IMR-90 (cell line): ENCODE data around the gene RDH13. TPM values are rescaled to one million over a fixed set of nuclear protein-coding genes. Genes with fewer than 3 reads are reported as not detected.

ENCODE experiments used
- ATAC-seq: fragments of 200-7000 bp; cut with Tn5 transposase; 2 replicates; pipeline ENCODE4 v1.9.1; 2020; ENCODE audit warnings: low read depth, mild to moderate bottlenecking, moderate library complexity
- BruUV-seq: library from RNA; stranded (reverse); fragments of 400-500 nt; replicated peaks from 2 replicates; lab custom pipeline; 2021; lab: Mats Ljungman, UMichigan
- CTCF ChIA-PET: fragments of 300-600 bp; formaldehyde crosslinking; extraction: SDS; loops from one replicate; lab custom pipeline; 2021; ENCODE audit warnings: antibody characterized with exemption; lab: Yijun Ruan, JAX
- POLR2A ChIA-PET: fragments of 300-600 bp; sonication (Branson Sonifier 250); formaldehyde crosslinking; loops from one replicate; lab custom pipeline; 2022; ENCODE audit warnings: antibody characterized with exemption; ENCODE audit not compliant: unreplicated experiment; lab: Charles Lee
- DNase-seq: peaks from one replicate; pipeline ENCODE4 v3.0.0; 2013
- H2AFZ ChIP-seq: replicated peaks from 2 replicates; pipeline ENCODE3; 2013; ENCODE audit warnings: low read length, mild to moderate bottlenecking; ENCODE audit not compliant: poor library complexity
- H2AK5ac ChIP-seq: 2 replicates; pipeline ENCODE4 v1.6.1; 2013; ENCODE audit warnings: low read depth, low read length, inconsistent platforms
- H2AK9ac ChIP-seq: replicated peaks from 2 replicates; pipeline ENCODE3; 2013; ENCODE audit warnings: mild to moderate bottlenecking, low read depth, low read length, moderate library complexity; ENCODE audit not compliant: poor library complexity
- H2BK120ac ChIP-seq: 2 replicates; pipeline ENCODE4 v1.6.1; 2013; ENCODE audit warnings: low read depth, low read length, inconsistent platforms
- H2BK15ac ChIP-seq: 3 replicates; pipeline ENCODE4 v1.6.1; 2013; ENCODE audit warnings: low read depth, low read length, inconsistent platforms
- H2BK20ac ChIP-seq: 2 replicates; pipeline ENCODE4 v1.6.1; 2013; ENCODE audit warnings: low read depth, mild to moderate bottlenecking, inconsistent platforms, low read length, moderate library complexity
- H2BK5ac ChIP-seq: 2 replicates; pipeline ENCODE4 v1.6.1; 2013; ENCODE audit warnings: mild to moderate bottlenecking, low read depth, low read length, inconsistent platforms; ENCODE audit not compliant: poor library complexity, severe bottlenecking
- H3K14ac ChIP-seq: replicated peaks from 2 replicates; pipeline ENCODE4 v1.6.1; 2013; ENCODE audit warnings: low read depth, low read length, inconsistent platforms
- H3K18ac ChIP-seq: 2 replicates; pipeline ENCODE4 v1.6.1; 2013; ENCODE audit warnings: low read depth, low read length, control low read depth
- H3K23ac ChIP-seq: 2 replicates; pipeline ENCODE4 v1.6.1; 2013; ENCODE audit warnings: low read depth, low read length, inconsistent platforms
- H3K27ac ChIP-seq: 2 replicates; pipeline ENCODE4 v1.5.1; 2013; ENCODE audit warnings: mild to moderate bottlenecking, control low read depth, low read length; ENCODE audit not compliant: insufficient read depth
- H3K27me3 ChIP-seq: 2 replicates; pipeline ENCODE4 v1.6.1; 2013; ENCODE audit warnings: low read length; ENCODE audit not compliant: control insufficient read depth, insufficient read depth
- H3K36me3 ChIP-seq: 2 replicates; pipeline ENCODE4 v1.6.1; 2013; ENCODE audit warnings: low read length, mixed read lengths; ENCODE audit not compliant: control insufficient read depth, insufficient read depth
- H3K4ac ChIP-seq: 2 replicates; pipeline ENCODE4 v1.6.1; 2013; ENCODE audit warnings: low read depth, low read length, inconsistent platforms
- H3K4me1 ChIP-seq: 2 replicates; pipeline ENCODE4 v1.6.1; 2013; ENCODE audit warnings: low read length, mixed read lengths; ENCODE audit not compliant: control insufficient read depth, insufficient read depth
- H3K4me2 ChIP-seq: 2 replicates; pipeline ENCODE4 v1.6.1; 2013; ENCODE audit warnings: low read depth, mild to moderate bottlenecking, control low read depth, low read length, moderate library complexity
- H3K4me3 ChIP-seq: 2 replicates; pipeline ENCODE4 v1.5.1; 2013; ENCODE audit warnings: low read depth, mild to moderate bottlenecking, control low read depth, low read length, moderate library complexity; ENCODE audit not compliant: insufficient read depth
- H3K56ac ChIP-seq: 2 replicates; pipeline ENCODE4 v1.6.1; 2013; ENCODE audit warnings: low read length, inconsistent platforms; ENCODE audit not compliant: insufficient read depth; ENCODE audit errors: extremely low read depth
- H3K79me1 ChIP-seq, 2 experiments: 2 replicates each; pipeline ENCODE4 v1.6.1; 2013; ENCODE audit warnings: low read length in 2 of 2, inconsistent platforms in 1 of 2, low read depth in 1 of 2
- H3K9ac ChIP-seq: 2 replicates; pipeline ENCODE4 v1.6.1; 2013; ENCODE audit warnings: low read depth, low read length, control low read depth
- H3K9me1 ChIP-seq: 2 replicates; pipeline ENCODE4 v1.6.1; 2013; ENCODE audit warnings: low read length, inconsistent platforms; ENCODE audit not compliant: insufficient read depth
- H3K9me3 ChIP-seq: 2 replicates; pipeline ENCODE4 v1.6.1; 2013; ENCODE audit warnings: low read length; ENCODE audit not compliant: control insufficient read depth, insufficient read depth
- H4K20me1 ChIP-seq: 2 replicates; pipeline ENCODE4 v1.6.1; 2013; ENCODE audit warnings: low read length, inconsistent platforms; ENCODE audit not compliant: insufficient read depth
- H4K5ac ChIP-seq: 2 replicates; pipeline ENCODE4 v1.6.1; 2013; ENCODE audit warnings: mild to moderate bottlenecking, low read depth, low read length, control low read depth
- H4K8ac ChIP-seq, 2 experiments: 2 replicates each; pipeline ENCODE4 v1.6.1; 2013; ENCODE audit warnings: low read depth in 2 of 2, low read length in 2 of 2, control low read depth in 1 of 2, inconsistent platforms in 1 of 2
- H4K91ac ChIP-seq: 2 replicates; pipeline ENCODE4 v1.6.1; 2013; ENCODE audit warnings: low read depth, low read length, inconsistent platforms; ENCODE audit not compliant: insufficient read depth
- BHLHE40 ChIP-seq: fragments of 150-350 bp; IDR thresholded peaks from 2 replicates; pipeline ENCODE4 v1.6.1; 2016; ENCODE audit warnings: mild to moderate bottlenecking, low read depth, low read length
- CEBPB ChIP-seq: IDR thresholded peaks from 2 replicates; pipeline ENCODE4 v1.6.1; 2012; ENCODE audit warnings: low read depth, low read length, improper control_type of control experiment
- CHD1 ChIP-seq: IDR thresholded peaks from 2 replicates; pipeline ENCODE4 v1.6.1; 2012; ENCODE audit warnings: low read depth, low read length, improper control_type of control experiment
- ELK1 ChIP-seq: fragments of 150-350 bp; IDR thresholded peaks from 2 replicates; pipeline ENCODE4 v1.6.1; 2016; ENCODE audit warnings: low read depth, mild to moderate bottlenecking, low read length, moderate library complexity, borderline replicate concordance
- FOS ChIP-seq: fragments of 150-350 bp; IDR thresholded peaks from 2 replicates; pipeline ENCODE4 v1.6.1; 2016; ENCODE audit warnings: low read depth, low read length
- MAFK ChIP-seq: IDR thresholded peaks from 2 replicates; pipeline ENCODE4 v1.6.1; 2012; ENCODE audit warnings: low read depth, low read length, improper control_type of control experiment
- MAZ ChIP-seq: IDR thresholded peaks from 2 replicates; pipeline ENCODE4 v1.6.1; 2012; ENCODE audit warnings: low read depth, mild to moderate bottlenecking, low read length, improper control_type of control experiment, moderate library complexity, borderline replicate concordance
- MXI1 ChIP-seq: IDR thresholded peaks from 2 replicates; pipeline ENCODE4 v1.6.1; 2012; ENCODE audit warnings: low read depth, mild to moderate bottlenecking, low read length, moderate library complexity, borderline replicate concordance
- NFE2L2 ChIP-seq: fragments of 150-350 bp; IDR thresholded peaks from 2 replicates; pipeline ENCODE4 v1.6.1; 2016; ENCODE audit warnings: low read depth, mild to moderate bottlenecking, low read length
- POLR2A ChIP-seq: IDR thresholded peaks from 2 replicates; pipeline ENCODE4 v1.6.1; 2012; ENCODE audit warnings: mild to moderate bottlenecking, low read depth, low read length
- RAD21 ChIP-seq: IDR thresholded peaks from 2 replicates; pipeline ENCODE4 v1.6.1; 2012; ENCODE audit warnings: low read length, improper control_type of control experiment
- RCOR1 ChIP-seq: IDR thresholded peaks from 2 replicates; pipeline ENCODE4 v1.6.1; 2012; ENCODE audit warnings: mild to moderate bottlenecking, low read length, improper control_type of control experiment; ENCODE audit not compliant: insufficient replicate concordance
- RFX5 ChIP-seq: IDR thresholded peaks from 2 replicates; pipeline ENCODE4 v1.8.0; 2012; ENCODE audit warnings: low read depth, mild to moderate bottlenecking, low read length, moderate library complexity
- SMC3 ChIP-seq: fragments of 150-350 bp; IDR thresholded peaks from 2 replicates; pipeline ENCODE4 v1.6.1; 2016; ENCODE audit warnings: low read depth, mild to moderate bottlenecking, antibody characterized with exemption, low read length, moderate library complexity
- WGBS, 2 experiments: methylation state at CpG; one replicate each; pipeline versions ENCODE4 v1.1.5 to v1.1.7; 2013; ENCODE audit warnings: missing lambda C conversion rate in 2 of 2; ENCODE audit not compliant: insufficient read length in 1 of 2; ENCODE audit errors: extremely low coverage in 2 of 2; 5-methylcytosine and 5-hydroxymethylcytosine counted together
- dilution Hi-C: fragments of 300-500 bp; cut with HindIII; formaldehyde crosslinking; loops from one replicate; pipeline ENCODE4 v1.14.3; 2018; ENCODE audit warnings: low sequenced_read_pairs; ENCODE audit not compliant: unreplicated experiment
- in situ Hi-C: fragments of 300-500 bp; cut with MboI; formaldehyde crosslinking; loops from 3 replicates; pipeline ENCODE4 v1.14.3; 2019; ENCODE audit warnings: low sequenced_read_pairs, inconsistent platforms, mixed read lengths
- intact Hi-C: fragments of 100-400 bp; cut with micrococcal nuclease; formaldehyde crosslinking; loops from 2 replicates; pipeline ENCODE4 v1.10.0; 2022
- polyA plus RNA-seq, 3 experiments: library from polyadenylated mRNA; depleted of rRNA; stranded (reverse); fragments of >200 nt; gene quantifications; 2 replicates each; pipeline ENCODE4 v1.2.3, GENCODE V29; 2012; ENCODE audit warnings: low replicate concordance in 1 of 3
- total RNA-seq: library from RNA; depleted of rRNA; stranded (reverse); fragments of >200 nt; gene quantifications from 2 replicates; pipeline ENCODE4 v1.2.3, GENCODE V29; 2012
- TF ChIP-seq, protein P1 (sequence below): conservative IDR thresholded peaks from 2 replicates; pipeline ENCODE4 v1.5.1; 2012; ENCODE audit warnings: mild to moderate bottlenecking, low read depth, low read length, improper control_type of control experiment
- TF ChIP-seq, protein P2 (sequence below): fragments of 150-350 bp; IDR thresholded peaks from 2 replicates; pipeline ENCODE4 v1.6.1; 2017; ENCODE audit warnings: mild to moderate bottlenecking, antibody characterized with exemption, low read length, low read depth

RDH13 gene
- total and polyA plus RNA-seq, 2 of the 4 experiments (the other 2 are of a cell fraction) = 7.5 to 7.8 TPM

GRCh38 chr19:55063492-55063843 lies 520 bp upstream of the RDH13 start:
- intact Hi-C loops = loop anchor here (10.0 kb wide), 1 partner anchor 589 kb away; the partner anchor contains the start of gene CDC42EP5

More at GRCh38 chr19:55063492-55063843, 520 bp upstream of the RDH13 start:
- ChIA-PET CTCF (no interaction called here), POLR2A (no interaction called here)
- H3K18ac ChIP-seq = no peak overlapping the region
- H2AFZ ChIP-seq = peak overlapping the region; percentile 0
- ATAC-seq = no peak
- H3K79me1 ChIP-seq = peaks cover 0 to 9% of the 10 kb centered on the region in 2 experiments; a peak in 2 of 4 replicates
- peak overlapping the region; percentile 56; the same call in 1 of the 2 replicates for H3K4me2 ChIP-seq
- H3K4me1 ChIP-seq = 0 out of 2 replicates have a peak, but pooled peaks cover 2% of the 10 kb centered on the region
- H3K27me3 ChIP-seq = peaks cover 10% of the 10 kb centered on the region
- no peak overlapping the region for H3K9ac ChIP-seq
- H3K27ac ChIP-seq = no peak overlapping the region
- no peak for DNase-seq
- TF ChIP-seq MAFK (no peak), RAD21 (no peak), SMC3 (no peak), ELK1 (no peak), NFE2L2 (no peak), FOS (no peak), MXI1 (no peak), CHD1 (no peak), CEBPB (no peak), RFX5 (no peak), MAZ (no peak), RCOR1 (no peak), POLR2A (no peak), BHLHE40 (no peak)
- TF ChIP-seq, protein P1, sequence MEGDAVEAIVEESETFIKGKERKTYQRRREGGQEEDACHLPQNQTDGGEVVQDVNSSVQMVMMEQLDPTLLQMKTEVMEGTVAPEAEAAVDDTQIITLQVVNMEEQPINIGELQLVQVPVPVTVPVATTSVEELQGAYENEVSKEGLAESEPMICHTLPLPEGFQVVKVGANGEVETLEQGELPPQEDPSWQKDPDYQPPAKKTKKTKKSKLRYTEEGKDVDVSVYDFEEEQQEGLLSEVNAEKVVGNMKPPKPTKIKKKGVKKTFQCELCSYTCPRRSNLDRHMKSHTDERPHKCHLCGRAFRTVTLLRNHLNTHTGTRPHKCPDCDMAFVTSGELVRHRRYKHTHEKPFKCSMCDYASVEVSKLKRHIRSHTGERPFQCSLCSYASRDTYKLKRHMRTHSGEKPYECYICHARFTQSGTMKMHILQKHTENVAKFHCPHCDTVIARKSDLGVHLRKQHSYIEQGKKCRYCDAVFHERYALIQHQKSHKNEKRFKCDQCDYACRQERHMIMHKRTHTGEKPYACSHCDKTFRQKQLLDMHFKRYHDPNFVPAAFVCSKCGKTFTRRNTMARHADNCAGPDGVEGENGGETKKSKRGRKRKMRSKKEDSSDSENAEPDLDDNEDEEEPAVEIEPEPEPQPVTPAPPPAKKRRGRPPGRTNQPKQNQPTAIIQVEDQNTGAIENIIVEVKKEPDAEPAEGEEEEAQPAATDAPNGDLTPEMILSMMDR = no peak
- TF ChIP-seq, protein P2, sequence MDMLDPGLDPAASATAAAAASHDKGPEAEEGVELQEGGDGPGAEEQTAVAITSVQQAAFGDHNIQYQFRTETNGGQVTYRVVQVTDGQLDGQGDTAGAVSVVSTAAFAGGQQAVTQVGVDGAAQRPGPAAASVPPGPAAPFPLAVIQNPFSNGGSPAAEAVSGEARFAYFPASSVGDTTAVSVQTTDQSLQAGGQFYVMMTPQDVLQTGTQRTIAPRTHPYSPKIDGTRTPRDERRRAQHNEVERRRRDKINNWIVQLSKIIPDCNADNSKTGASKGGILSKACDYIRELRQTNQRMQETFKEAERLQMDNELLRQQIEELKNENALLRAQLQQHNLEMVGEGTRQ = no peak
- H3K36me3 ChIP-seq = peaks cover 4% of the 10 kb centered on the region
- H3K9me3 ChIP-seq = no peaks in the 10 kb centered on the region
- no peak overlapping the region for H3K56ac ChIP-seq
- no peak overlapping the region for H2BK20ac ChIP-seq
- BruUV-seq = no TSS peak
- in situ Hi-C loops = no loop called here
- no peak overlapping the region for H3K23ac ChIP-seq
- WGBS, 2 experiments = no CpG with 5 or more reads among the region's 3 CpGs
- H3K4me3 ChIP-seq = peak overlapping the region; percentile 46
- H4K8ac ChIP-seq = no peak overlapping the region
- H2AK5ac ChIP-seq = no peak overlapping the region
- no peak overlapping the region for H4K91ac ChIP-seq
- no peaks in the 10 kb centered on the region; the same call in 1 of the 2 replicates for H4K20me1 ChIP-seq
- dilution Hi-C loops = no loop called here
- no peaks in the 10 kb centered on the region for H3K9me1 ChIP-seq
- no peak overlapping the region for H2BK120ac ChIP-seq
- H2BK5ac ChIP-seq = no peak overlapping the region
- no peak overlapping the region for H2AK9ac ChIP-seq
- H3K4ac ChIP-seq = no peak overlapping the region
- no peak overlapping the region for H4K5ac ChIP-seq
- H3K14ac ChIP-seq = no peak overlapping the region
- H2BK15ac ChIP-seq = no peak overlapping the region
